ENCODE results near the gene CCL14. TPM values are rescaled to one million over a fixed set of nuclear protein-coding genes. Genes with fewer than 3 reads are reported as not detected.

CCL14 gene
- total RNA-seq, 4 donors from 2014 or later, result 33.5 to 48.7 (median 46.5) TPM

DNA sequence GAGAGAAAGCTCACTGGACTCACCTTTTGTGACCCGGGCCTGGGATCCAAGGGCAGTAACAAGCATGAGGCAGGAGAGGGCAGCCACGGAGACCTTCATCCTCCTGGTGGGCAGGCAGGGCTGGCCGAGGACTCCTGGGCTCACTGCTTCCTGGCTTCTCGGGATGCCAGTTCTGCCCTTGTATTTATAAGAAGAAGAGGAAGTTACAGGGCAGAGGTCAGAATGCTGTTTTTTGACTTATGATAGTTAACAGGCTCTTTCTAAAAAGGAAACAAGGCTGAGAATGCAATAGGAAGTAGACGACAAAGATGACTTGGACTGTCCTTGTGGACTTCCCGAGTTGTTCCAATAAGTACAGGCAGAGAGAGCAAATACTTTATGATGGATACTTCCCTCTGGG is 31.3 kb upstream of the CCL14 start, which contains the start of gene CCL23:
Gene CCL23, minus strand, starts transcription at position 174 of the 400 bp plus-strand sequence. Its CDS starts 75 bp downstream, at position 99.
- no peak for TF ChIP-seq CTCF (IDR thresholded peaks at IDR 0.05; ENCODE audit: low read depth)

GRCh38 chr17:36016555-36016954 is 30.0 kb upstream of the CCL14 start:
- no peak for TF ChIP-seq CTCF (IDR thresholded peaks at IDR 0.05; ENCODE audit: low read depth)

DNA sequence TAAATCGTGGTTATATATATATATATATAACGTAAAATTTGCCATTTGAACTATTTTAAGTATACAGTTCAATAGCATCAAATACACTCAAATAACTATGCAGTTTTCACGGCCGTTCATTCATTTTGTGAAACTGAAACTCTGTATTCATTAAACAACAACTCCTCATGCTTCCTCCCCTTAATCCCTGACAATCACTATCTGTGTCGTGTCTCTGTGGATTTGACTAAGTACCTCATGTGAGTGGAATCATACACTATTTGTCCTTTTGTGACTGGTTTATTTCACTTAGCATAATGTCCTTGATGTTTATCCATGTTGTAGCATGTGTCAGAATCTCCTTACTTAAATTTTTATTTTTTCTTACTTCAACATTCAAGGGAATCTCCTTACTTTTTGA is 28.4 kb upstream of the CCL14 start:
- no peak for TF ChIP-seq CTCF (IDR thresholded peaks at IDR 0.05; ENCODE audit: low read depth)

GRCh38 chr17:36011201-36011600 is 24.7 kb upstream of the CCL14 start:
- no peak for TF ChIP-seq CTCF (IDR thresholded peaks at IDR 0.05; ENCODE audit: low read depth)

DNA sequence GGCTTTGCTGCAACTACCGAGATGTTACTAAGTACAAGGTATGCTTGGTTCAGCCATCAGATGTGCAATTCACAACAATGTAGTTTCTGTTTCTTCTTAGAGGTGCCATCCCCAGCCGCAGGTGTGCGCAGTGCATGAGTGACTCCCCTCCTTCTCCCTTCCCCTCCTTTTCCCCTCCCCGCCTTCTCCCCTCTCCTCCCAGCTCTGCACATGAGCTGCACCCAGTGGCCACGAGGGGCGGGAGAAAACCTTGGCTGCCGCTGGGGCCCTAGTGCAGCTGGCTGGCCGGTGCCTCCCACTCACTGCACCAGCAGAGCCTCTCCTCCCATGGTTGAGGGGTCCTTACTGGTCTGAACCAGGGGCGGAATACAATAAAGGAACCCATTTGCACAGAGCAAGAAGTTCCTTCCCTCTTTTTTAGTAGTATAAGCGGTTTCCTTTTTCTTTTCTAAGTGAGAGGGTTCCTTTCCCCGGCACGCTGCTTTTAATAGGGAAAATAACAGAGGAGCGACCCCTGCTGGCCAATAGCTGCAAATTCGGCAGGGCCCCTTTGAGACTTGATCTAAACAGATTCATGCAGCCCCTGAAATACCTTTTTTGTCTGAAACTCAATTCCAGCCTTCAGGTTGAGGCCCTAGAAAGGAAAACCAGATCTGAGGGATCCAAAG is 22.6 kb upstream of the CCL14 start:
- no peak for TF ChIP-seq CTCF (IDR thresholded peaks at IDR 0.05; ENCODE audit: low read depth)

DNA sequence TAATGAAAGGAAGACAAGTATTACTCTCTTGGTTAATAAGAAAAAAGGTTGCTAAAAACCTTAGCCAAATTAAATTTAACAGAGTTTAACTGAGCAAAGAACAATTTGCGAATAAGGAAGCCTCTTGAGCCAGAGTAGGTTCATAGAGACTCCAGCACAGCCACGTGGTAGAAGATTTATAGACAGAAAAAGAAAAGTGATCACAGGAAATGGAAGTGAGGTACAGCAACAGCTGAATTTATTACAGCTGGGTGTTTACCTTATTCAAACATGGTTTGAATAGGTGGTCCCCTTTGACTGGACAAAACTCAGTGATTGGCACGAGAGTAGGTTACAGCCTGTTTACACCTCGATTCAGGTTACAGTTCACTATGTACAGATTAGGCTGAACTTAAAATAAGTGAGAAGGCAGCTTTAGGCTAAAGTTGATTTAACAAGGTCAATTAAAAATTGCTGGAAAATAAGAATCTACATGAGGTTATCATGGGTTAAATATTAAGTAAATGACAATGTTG is 18.1 kb upstream of the CCL14 start:
- no peak for TF ChIP-seq CTCF (IDR thresholded peaks at IDR 0.05; ENCODE audit: low read depth)

GRCh38 chr17:36002631-36003030 is 16.1 kb upstream of the CCL14 start:
- TF ChIP-seq CTCF (IDR thresholded peaks at IDR 0.05; ENCODE audit: low read depth), result no peak

All from subcutaneous adipose tissue (tissue), 4 donors.